Activated T-cell treated with anti-CD3 and anti-CD28 coated beads for 24 hours (primary cell): ENCODE results near the gene LAMA5.

Experiments
- DNase-seq: peaks from one replicate; pipeline ENCODE4 v3.0.0-alpha.2; 2020; ENCODE audit warnings: low read depth

LAMA5 gene

DNA sequence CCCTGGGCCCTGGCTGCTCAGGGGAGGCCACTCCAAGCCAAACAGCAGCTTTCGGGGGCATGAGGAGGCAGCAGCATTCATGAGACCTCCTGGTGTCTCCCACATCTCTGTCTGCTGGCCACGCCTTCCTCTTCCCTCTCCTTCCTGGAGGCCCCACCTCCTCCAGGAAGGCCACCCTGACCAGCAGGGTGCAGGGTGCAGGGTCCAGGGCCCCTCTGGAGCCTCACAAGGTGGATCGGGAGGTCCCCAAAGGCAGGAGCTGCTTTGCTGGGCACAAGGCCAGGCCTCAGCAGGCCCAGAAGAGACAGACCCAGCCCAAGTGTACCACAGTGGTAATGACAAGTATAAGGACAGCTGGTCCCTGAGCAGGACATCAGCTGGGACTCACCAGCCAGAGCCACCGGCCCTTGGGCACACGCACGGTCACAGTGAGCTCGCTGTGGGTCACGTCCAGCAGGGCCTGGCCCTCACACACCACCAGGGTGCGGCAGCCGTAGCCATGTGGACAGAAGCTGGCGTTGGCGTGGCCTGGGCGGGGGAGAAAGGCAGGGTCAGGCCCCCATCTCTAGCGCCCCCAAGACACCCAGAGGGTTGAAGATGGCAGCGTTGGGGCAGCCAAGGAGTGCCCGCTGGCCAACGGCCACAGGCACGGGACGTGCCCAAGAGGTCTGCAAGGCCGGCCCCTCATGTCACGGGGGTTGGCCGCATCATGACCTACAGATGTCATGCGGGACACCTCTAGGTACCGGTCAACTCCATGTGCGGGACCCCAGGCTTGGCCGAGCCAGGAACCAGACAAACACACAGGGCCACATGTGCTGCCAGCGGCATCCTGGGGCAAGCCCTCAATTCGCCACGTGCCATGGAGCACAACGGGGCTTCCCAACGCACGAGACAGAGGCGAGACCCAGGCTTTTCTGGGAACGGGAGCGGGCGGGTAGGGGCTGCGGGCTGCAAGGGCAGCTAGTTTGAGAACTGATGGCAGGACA is 37.4 kb downstream of the LAMA5 start:
- DNase-seq: no peak

DNA sequence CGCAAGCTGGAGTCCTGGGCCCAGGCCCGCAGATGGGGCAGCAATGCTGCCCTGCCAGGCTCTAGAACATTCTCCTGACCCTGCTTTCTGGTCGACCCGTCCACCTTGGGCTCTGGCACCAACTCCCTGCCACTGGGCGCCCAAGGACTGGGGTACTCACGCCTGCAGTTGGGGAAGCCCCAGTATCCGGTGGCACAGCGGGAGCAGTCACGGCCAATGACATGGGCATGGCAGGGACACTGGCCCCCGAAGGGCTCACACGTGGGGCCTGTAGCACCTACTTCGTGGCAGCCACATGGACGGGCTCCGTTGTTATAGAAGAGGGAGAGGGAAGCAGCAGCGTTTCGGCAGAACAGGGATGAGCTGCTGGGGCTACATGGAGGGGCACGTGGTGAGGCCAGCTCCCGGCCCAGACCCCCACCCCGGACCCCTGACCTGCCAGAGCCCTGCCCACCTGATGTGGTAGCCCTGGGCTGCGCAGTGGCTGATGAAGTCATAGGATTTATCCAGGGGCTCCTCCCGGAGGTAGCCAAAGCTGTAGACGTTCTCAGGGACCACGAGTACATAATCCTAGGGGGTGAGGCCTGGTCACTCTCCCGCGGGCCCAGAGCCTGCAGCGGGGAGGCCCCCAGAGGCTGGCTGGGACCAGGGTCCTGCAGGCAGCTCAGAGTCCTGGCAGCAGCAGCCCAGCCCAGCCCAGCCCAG is 38.3 kb downstream of the LAMA5 start:
- no peak for DNase-seq

DNA sequence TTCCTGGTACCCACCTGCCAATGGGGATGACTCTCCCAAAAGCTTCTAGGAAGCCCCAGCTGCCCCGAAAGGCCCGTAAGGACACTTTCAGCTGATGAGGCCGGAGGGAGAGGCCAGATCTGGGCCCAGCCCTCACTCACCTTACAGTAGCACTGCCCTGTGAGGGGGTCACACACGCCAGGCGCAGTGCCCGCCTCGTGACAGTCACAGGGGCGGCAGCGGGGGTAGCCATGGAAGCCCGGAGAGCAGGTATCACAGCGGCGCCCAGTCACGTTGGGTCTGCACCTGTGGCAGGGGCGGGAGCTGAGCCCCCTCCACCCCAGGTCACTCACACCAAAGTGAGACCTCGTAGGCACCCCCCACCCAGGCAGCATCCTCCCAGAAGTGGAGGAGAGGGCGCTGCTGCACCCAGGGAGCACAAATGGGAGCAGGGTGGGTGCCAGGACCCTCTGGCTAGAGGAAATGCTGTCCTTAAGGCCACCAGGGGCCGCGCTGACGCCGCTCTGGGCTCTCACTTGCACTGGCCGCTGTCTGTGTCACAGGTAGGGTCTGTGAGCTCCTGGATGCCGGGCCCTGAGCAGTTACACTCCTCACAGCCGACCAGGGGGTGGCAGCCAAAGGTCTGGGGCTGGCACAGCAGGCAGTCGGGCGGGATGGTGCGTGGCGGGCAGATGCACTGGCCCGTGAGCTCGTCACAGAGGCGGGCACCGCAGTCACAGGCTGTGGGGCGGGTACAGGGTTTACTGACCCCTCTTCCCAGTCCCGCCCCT is 39.2 kb downstream of the LAMA5 start:
- no peak for DNase-seq

DNA sequence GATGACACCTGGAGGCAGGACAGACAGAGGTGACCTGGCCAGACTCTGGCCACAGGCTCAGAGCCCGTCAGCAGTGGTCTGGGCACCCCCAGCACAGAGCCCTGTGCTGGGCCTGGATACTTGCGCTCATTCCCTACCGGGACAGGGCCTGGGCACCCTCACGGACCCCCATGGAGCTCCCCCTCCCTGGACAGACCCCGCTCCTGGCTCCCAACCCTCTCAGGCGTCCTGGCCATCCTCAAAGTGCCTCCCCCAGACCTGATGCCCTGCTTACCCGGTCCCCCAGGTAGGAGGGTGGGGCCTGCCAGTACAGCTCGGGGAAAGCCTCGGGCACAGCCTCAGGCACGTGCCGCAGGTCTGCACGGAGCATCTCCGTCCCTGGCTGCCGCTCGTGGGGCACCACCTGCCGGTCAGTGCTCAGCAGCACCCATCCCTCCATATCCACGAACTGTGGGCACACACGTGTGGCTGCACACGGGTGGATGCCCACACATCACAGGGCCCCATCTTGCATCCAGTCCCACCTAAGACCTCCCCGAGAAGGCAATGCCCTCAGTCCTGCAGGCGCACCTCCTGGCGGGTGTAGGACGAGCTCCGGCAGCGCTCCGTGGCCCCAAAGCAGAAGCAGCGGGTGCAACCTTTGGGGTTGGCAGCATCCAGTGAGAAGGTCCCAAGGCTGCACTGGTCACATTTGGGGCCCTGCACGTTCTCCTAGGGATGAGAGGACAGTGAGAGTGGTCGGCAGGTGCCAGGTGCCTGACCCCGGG is 40.0 kb downstream of the LAMA5 start:
- DNase-seq: no peak

DNA sequence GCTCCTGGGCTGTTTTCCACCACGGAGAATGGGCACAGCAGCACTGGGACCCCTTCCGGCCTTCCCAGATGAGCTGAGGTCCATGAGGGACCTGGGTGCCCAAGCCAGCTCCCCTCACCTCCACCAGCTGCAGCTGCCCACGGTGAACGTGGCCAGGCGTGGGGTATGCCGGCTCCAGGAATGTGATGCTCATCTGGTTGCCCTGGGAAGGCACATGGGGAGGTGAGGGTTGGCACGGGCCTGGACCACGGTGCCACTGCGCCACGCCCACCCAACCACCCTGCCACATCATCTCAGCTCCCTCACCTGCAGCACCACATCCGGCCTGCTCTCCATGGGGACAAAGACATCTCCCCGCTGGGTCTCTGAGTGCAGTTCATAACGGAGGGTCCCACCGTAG is 40.6 kb downstream of the LAMA5 start:
- no peak for DNase-seq

DNA sequence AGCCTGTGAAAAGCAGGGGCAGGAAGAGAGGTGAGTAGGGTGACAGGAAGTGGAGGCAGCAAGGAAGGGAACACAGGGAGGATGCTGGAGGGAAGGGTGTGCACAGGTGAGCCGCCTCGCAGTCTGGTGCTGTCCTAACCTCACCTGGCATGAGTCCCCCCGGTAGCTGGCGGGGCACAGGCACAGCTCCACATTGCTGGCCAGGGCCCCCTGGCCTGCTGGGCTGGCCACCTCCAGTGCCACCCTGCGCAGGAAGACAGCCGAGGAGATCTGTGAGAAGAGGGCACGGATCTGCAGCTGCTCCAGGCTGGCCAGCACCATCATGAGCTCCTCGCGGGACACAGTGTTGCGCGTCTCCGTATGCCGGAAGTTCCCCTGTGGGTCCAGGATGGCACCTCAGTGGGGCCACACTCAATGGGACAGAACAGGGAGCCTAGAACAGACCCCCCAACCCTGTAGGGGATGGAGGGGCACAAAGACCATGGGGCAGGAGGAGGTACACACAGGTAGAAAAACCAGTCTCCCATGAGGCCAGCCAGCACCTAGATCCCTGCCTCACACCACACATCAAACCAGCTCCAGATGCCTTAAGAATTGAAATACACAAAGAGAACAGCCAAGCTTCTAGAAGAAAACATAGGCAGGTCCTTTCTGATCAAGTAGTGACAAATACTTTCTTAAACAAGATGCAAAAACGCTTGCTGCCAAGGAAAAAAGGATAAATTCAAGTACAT is 41.8 kb downstream of the LAMA5 start:
- no peak for DNase-seq

DNA sequence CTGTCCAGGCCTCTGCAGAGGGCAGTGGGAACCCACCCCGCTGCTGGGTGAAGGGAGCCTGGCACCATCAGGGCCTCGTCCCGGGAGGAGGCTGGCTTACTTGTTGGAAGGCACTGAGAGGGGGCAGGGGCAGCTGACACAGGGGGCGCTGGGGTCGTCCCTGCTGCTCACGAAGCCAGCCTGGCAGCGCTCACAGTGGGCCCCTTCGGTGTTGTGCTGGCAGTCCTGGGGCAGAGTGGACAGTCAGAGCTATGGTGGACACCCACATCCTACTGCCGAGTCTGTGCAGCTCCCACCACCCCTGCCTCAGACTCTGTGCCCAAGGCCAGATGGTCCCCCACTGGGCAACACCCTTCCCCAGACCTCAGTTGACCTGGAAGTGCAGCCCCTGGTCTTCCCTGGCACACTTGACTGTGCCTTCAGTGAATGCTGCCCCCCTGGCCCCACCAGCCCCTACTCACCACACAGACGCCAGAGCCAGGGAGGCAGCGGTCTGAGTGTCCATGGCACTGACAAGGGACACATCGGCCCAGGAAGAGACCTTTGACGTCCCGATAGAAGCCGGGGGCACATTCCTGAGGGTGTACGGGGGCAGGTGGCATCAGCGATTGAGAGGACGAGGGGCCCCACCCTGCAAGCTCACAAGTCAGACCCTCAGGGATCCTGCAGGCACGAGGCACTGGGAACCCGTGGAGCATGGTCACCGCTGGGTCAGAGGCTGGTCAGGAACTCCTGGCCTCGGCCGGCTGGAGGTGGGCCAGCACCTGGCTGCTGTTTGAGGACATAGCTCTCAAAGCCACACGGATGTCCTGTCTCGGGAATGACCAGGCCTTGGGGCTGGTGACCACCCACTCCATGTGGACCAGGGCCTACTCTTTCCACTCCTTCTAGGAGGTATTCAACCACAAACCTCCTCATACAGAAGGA is 42.9 kb downstream of the LAMA5 start:
- no peak for DNase-seq

DNA sequence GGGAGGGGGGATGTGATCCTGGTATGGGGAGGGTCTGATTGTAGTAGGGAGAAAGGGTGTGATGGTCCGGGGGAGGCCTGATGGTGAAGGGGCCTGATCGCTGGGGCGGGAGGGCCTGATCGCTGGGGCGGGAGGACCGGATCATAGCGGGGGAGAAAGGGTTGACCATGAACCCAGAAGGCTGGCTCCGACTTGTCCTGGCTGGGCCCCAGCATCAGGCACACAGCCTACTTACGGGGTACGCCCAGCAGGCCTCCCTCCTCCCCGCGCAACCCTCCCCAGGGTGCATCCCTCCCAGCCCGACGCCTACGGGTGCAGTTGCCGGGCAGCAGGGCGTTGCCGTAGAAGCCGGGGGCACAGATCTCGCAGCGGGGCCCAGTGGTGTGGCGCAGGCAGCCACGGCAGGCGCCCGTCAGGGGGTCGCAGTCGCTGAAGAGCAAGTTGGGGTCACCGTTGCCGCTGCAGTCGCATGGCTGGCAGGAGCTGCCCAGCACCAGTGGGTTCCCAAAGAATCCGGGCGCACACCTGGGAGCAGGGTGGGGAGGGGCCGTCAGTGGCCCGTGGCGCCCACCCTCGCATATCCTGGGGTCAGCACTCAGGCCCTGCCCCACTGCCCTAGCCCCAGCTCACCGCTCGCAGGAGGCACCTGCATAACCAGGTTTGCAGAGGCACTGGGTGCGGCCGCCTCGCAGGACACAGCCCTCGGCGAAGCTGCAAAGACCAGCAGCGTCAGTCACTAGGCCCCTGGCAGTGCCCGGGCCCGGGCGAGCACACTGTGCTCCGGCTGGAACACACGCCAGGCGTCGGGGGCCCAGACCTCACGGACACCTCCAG is 43.7 kb downstream of the LAMA5 start:
- no peak for DNase-seq

DNA sequence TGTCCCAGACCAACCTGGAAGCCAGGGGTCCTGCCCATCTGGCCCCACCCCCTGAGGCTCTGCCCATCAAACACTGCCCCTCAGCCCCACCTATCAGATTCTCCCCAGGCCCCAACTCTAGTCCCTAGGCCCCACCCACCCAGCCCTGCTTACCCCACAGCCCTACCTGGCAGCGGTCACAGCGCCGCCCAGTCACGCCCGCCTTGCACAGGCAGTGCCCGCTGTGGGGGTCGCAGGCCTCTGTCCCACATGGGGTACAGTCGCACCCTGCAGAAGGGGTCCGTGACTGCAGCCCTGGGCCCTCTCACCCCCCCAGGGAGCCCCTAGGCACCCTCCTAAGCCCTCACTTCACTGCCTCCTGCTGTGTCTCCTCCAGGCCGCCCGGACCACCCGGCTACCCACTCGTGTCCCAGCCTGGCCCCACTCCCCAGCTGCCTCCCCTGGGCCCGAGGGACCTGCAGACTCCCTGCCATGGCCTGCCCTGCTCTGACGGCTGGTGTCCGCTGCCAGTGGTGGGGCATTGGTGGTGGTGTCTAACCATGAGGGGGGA is 44.5 kb downstream of the LAMA5 start:
- DNase-seq: no peak

DNA sequence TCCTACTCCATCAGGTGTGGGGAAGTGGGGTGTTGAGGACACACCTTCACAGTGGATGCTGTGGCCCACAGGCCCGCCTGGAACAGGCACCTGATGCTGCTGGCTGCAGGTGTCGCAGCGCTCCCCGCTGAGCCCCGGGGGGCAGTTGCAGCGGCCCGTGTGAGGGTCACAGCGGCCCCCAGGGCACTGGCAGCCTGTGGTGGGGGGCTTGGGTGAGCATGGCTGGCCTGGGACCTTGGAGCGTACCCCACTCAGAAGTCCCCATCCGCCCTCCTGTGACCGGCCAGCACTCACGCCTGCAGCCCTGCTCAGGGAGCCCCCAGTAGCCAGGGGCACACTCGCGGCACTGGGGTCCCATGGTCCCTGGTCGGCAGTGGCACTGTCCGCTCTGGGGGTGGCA is 45.1 kb downstream of the LAMA5 start:
- DNase-seq: no peak

DNA sequence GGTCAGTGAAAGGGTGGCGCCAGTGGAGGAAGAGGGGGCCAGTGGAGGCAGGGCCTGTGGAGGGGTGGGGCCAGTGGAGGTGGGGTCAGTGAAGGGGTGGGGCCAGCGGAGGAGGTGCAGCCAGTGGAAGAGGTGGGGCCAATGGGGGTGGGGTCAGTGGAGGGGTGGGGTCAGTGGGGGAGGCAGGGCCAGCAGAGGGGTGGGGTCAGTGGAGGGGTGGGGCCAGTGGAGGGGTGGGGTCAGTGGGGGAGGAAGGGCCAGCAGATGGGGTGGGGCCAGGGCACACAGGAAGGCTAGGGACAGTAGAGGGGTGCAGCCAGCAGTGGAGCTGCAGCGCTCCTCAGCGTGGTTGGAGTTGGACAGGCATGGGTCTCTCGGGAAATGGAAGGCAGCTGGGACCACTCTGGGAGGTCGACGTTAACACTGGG is 45.6 kb downstream of the LAMA5 start:
- no peak for DNase-seq

DNA sequence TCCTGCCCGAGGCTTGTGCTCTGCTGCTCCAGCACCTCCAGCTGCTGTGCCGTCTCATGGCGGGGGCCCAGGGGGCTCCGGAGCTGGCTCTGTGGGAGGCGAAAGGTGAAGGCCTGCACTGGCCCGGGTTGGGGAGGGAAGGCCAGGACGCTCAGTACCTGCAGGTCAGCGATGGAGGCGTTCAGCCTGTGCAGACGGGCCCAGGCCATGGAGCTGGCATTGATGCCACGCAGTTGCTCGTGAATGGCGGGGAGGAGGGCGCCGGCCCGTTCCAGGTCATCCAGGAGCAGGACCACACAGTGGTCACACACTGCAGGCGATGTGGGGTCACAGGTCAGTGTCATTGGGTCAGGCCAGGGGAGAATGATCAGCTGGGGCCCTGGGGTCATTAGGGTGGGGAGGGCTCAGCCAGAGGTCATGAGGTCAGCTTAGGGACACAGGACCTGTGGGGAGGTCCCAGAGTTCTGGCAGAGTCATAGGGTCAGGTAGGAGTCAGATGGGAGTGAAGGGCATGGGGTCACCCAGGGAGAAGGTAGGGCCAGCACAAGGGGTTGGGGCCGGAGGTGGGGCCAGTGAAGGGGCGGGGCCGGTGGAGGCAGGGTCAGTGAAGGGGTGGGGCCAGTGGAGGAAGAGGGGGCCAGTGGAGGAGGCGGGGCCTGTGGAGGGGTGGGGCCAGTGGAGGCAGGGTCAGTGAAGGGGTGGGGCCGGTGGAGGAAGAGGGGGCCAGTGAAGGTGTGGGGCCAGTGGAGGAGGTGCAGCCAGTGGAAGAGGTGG is 46.3 kb downstream of the LAMA5 start:
- no peak for DNase-seq

DNA sequence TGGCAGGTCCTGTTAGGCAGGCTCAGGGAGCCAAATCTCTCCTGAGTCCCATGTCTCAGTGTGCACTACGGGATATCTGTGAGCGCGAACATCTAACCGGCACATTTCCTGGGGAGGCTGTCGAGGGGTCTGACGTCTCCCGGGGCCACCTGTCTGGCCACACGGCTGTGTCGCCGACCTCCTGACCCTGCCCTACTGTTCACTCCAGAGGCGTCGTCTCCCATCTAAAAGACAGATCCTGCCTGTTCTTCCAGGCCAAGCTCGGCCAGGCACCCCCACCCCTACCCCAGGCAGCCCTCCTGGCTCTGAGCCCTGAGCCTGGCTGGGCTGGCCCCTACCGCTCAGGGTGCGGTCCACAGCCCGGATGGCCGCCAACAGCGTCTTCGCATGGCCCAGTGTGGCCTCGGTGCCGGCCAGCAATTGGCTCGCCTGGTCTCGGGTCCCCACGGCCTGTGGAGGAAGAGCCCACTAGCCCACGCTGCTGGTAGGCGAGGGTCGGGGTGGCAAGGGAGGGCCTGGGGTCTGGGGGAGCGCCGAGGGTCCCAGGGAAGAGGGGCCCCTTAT is 47.7 kb downstream of the LAMA5 start:
- no peak for DNase-seq

DNA sequence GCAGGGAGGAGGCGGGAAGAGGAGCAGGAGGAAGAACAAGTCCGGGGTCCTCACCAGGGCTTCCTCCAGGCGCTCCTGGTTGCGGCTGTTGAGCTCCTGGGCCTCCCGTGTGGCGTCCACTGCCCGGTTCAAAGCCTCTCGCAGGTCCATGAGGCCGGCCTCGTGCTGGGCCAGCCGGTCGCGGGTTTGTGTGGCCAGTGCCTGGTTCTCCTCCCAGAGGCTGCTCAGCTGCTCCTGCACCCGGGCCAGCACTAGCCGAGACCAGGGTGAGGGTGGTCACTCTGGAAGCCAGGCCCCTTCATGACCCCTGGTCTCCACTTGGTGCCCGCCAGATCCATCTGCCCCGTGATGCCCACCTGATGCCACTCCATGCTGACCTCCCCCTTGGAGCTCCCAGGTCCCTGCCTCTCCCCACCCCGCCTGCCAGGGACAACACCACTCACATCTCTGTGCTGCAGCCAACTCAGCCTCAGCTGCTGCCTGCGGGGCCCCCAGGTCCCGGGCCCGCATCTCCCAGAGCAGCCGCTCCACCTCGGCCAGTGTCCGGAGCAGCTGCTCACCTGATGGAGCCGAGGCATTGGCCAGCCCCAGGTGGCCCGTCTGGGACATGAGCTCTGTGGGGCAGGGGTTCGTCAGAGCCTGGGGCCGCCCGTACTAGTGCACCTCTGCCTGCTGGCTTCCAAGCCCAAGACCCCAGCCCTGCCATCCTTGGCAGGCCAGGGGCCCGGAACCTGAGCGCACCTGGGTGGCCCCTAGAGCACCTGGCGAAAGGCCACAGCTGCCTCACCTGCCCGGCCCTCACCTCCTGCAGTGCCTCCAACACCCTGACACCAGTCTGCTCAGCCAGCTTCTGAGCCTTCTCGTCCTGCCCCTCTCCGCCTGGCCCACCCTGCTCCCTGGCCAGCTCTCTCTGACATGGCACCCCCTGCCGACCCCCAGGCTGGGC is 48.4 kb downstream of the LAMA5 start:
- DNase-seq: no peak

DNA sequence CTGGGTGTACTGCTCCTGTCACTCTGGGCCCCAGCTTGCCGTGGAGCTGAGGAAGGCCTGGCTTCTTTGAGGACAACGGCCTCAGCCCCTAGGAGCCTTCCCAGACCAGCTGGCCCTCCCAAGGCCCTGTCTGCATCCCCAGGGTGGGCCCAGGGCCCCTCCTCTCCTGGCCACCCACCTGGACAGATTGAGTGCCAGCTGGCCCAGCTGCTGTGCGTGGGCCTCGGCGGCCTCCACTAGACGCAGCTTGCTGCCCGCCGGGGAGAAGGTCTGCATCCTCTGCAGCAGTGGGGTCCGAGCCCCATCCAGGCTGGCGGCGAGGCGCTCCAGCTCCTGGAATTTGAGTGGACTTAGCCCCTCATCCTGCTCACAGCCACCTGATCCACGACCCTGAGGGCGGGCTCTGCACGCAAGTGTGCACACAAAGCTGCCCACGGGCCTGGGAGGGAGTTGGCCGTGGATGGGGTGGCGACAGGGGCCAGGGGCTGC is 49.9 kb downstream of the LAMA5 start:
- no peak for DNase-seq
